Measurements from ENCODE around the gene TIFAB. TPM values are rescaled to one million over a fixed set of nuclear protein-coding genes. Genes with fewer than 3 reads are reported as not detected.

The TIFAB gene
- total and polyA plus RNA-seq, 4 experiments from 2014 or later = 0.19 TPM; not detected in 3

DNA sequence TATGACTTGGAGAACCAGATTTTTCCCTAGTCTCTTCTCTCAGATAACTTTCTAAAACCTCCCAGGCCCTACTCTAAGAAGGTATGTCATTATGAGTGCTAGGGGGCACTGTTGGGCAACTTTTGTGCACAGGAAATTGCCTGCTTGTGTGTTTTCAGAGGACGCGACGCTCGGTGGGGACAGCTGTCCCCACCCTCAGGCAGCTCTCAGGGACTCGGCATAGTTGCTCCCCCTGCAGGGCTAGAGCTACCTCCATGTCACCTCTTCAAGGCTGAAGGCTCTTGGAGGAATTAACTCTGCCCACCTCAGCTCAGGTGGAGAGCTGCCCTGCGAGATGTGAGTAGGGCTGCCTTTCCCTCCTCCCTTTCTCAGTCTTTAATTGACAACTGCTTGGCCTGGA lies 10.2 kb upstream of the TIFAB start:
- peak; percentile 29 to 54 (median 38) for DNase-seq
- intact Hi-C loops (cut with micrococcal nuclease) = loop anchor here (1.0 kb wide), 1 partner anchor 90 kb away; no protein-coding TSS in a partner anchor
- H3K36me3 ChIP-seq (ENCODE audit: insufficient read depth, low read length) = no peaks in the 10 kb centered on the region
- H3K9me3 ChIP-seq (ENCODE audit: control insufficient read depth in 1 of 2, low read length in 2 of 2) = no peaks in the 10 kb centered on the region
- H3K36me3 Mint-ChIP-seq = no peaks in the 10 kb centered on the region
- peaks cover 4% of the 10 kb centered on the region for H3K27me3 ChIP-seq (ENCODE audit: insufficient read depth, low read length)
- ChIA-PET POLR2A (ENCODE audit: partially characterized antibody) (no interaction called here), CTCF (ENCODE audit: partially characterized antibody) (interaction anchor here (1.1 to 8.4 kb wide), 8 partner anchors 12 to 104 kb away, joined by 3 to 100 read pairs (median 4); no protein-coding TSS in a partner anchor)
- no peaks in the 10 kb centered on the region for H3K9me3 Mint-ChIP-seq
- no peaks in the 10 kb centered on the region for H3K4me1 ChIP-seq (ENCODE audit: insufficient read depth, low read length)
- peaks cover 16 to 23% of the 10 kb centered on the region in 2 donors for H3K27me3 Mint-ChIP-seq
- peaks cover 4 to 11% (median 6%) of the 10 kb centered on the region in 4 donors for H3K4me1 Mint-ChIP-seq
- H3K4me3 Mint-ChIP-seq = no peak overlapping the region
- H3K27ac Mint-ChIP-seq = no peak overlapping the region
- H3K27ac ChIP-seq (ENCODE audit: low read depth, low read length) = no peak overlapping the region
- H3K4me3 ChIP-seq (ENCODE audit: low read length in 2 of 2) = no peak overlapping the region

DNA sequence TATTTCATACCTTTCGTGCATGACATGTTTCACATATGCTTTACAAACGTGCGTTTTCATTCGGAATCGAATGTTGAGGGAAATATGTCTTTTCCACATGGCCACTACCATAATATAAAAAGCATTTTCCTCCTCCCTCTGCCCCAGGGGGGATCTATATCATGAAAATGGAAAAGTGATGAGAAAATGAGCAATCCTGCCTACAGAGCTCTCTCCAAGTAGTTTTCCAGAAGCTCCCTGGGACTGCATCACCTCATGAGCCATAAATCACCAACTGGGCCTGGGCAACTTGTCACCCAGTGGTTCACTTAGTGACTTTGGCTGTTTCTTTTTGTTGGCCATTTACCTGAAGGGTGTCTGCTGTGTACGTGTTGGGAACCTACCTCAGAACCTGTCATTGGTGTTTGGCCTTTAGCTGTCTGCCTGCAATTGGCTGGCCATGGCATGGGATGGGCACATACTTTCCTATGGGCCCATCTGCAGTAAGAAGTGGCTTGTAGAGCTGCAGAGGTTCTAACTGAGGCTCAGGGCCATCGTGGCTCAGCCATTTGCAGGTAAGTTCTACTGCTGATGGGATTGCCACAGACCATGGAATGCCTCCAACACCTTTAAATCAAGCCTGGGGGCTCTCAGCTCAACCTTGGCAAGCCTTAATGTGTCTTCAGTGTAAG lies 9.5 kb upstream of the TIFAB start:
- Histone ChIP-seq H3K36me3 (ENCODE audit: insufficient read depth, low read length) (no peaks in the 10 kb centered on the region), H3K27me3 (ENCODE audit: insufficient read depth, low read length) (peaks cover 4% of the 10 kb centered on the region), H3K9me3 (ENCODE audit: control insufficient read depth in 1 of 2, low read length in 2 of 2) (no peaks in the 10 kb centered on the region), H3K27ac (ENCODE audit: low read depth, low read length) (no peak overlapping the region), H3K4me3 (ENCODE audit: low read length in 2 of 2) (no peak overlapping the region), H3K4me1 (ENCODE audit: insufficient read depth, low read length) (no peaks in the 10 kb centered on the region)
- ChIA-PET POLR2A (ENCODE audit: partially characterized antibody) (no interaction called here), CTCF (ENCODE audit: partially characterized antibody) (interaction anchor here (0.9 to 8.4 kb wide), 11 partner anchors 11 to 109 kb away, joined by 3 to 100 read pairs (median 4); no protein-coding TSS in a partner anchor)
- Mint-ChIP-seq H3K27me3 (peaks cover 18 to 23% of the 10 kb centered on the region in 2 donors), H3K36me3 (no peaks in the 10 kb centered on the region), H3K27ac (no peak overlapping the region), H3K9me3 (no peaks in the 10 kb centered on the region), H3K4me1 (peaks cover 4 to 11% (median 6%) of the 10 kb centered on the region in 4 donors), H3K4me3 (no peak overlapping the region)
- no peak for DNase-seq
- intact Hi-C loops (cut with micrococcal nuclease) = loop anchor here (1.0 kb wide), 1 partner anchor 91 kb away; no protein-coding TSS in a partner anchor

DNA sequence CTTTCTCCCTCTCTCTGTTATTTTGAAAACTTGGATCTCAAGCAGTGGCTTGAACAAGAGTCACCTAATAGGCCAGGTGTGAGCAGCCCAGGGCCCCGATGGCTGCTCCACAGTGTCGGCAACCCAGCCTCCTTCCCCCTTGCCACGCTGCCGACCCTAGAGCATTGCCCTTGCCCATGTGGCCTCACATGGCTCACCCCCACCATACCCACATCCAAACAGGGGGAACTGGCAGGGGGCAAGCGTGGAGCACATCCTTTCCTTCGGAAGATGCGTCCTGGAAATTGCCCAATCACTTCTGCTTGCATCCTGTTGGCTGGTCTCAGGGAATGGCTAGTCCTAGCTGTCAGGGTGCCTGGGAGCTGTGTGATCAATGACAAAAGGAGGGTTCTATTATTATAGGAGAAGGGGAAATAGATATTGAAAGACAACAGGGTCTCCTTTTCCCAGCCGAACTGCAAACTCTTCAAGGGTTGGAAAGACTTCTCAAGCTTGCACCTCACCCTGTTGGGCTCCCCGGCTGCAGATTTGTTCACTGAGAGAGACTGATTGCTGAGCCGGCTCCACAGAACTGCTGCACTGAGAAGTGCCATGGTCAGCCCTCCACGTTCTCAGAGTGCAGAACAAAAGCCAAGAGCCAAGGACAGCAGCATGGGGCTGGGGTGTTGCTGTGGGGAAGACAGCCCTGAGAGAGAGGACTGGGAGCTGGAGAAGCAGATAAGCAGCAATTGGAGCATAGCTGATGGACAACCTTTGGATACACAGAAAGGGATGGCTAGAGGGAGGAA lies 8.3 kb upstream of the TIFAB start:
- ChIA-PET CTCF (ENCODE audit: partially characterized antibody) (interaction anchor here (0.7 to 8.4 kb wide), 8 partner anchors 11 to 111 kb away, joined by 3 to 100 read pairs (median 4); no protein-coding TSS in a partner anchor), POLR2A (ENCODE audit: partially characterized antibody) (no interaction called here)
- Mint-ChIP-seq H3K4me1 (peaks cover 0 to 5% (median 3%) of the 10 kb centered on the region in 4 donors), H3K27me3 (peaks cover 17 to 23% of the 10 kb centered on the region in 2 donors), H3K36me3 (no peaks in the 10 kb centered on the region), H3K9me3 (no peaks in the 10 kb centered on the region), H3K4me3 (no peak overlapping the region), H3K27ac (no peak overlapping the region)
- H3K36me3 ChIP-seq (ENCODE audit: insufficient read depth, low read length) = no peaks in the 10 kb centered on the region
- H3K9me3 ChIP-seq (ENCODE audit: control insufficient read depth in 1 of 2, low read length in 2 of 2) = no peaks in the 10 kb centered on the region
- no peaks in the 10 kb centered on the region for H3K4me1 ChIP-seq (ENCODE audit: insufficient read depth, low read length)
- no peak overlapping the region for H3K4me3 ChIP-seq (ENCODE audit: low read length in 2 of 2)
- peaks cover 4% of the 10 kb centered on the region for H3K27me3 ChIP-seq (ENCODE audit: insufficient read depth, low read length)
- no peak for DNase-seq
- intact Hi-C loops (cut with micrococcal nuclease) = no loop called here
- no peak overlapping the region for H3K27ac ChIP-seq (ENCODE audit: low read depth, low read length)

DNA sequence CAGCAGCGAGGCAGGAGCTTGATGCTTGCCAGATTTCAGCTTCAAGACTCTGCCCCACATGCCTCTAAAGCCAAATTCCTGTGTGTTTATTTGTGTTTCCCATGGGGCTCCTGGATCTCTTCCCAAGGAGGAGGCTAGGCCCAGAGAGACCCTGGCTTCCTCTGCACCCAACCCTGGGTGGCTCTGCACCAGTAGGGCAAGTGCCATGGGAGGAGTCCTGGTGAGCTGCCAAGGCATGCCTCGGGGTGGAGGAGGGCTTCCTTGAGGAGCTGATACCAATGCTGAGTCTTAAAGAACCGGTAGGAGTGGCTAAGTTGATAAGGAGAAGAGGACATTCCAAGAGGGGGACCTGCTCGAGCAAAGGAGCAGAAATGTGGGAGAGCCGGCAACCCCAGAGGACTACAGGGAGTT lies 6.8 kb upstream of the TIFAB start:
- H3K4me1 ChIP-seq (ENCODE audit: insufficient read depth, low read length) = no peaks in the 10 kb centered on the region
- POLR2A ChIA-PET (ENCODE audit: partially characterized antibody) = no interaction called here
- peaks cover 0 to 5% (median 2%) of the 10 kb centered on the region in 4 donors for H3K4me1 Mint-ChIP-seq
- H3K9me3 ChIP-seq (ENCODE audit: control insufficient read depth in 1 of 2, low read length in 2 of 2) = no peaks in the 10 kb centered on the region
- no peak overlapping the region for H3K4me3 ChIP-seq (ENCODE audit: low read length in 2 of 2)
- H3K36me3 Mint-ChIP-seq = no peaks in the 10 kb centered on the region
- H3K9me3 Mint-ChIP-seq = no peaks in the 10 kb centered on the region
- no peak overlapping the region for H3K4me3 Mint-ChIP-seq
- H3K27ac ChIP-seq (ENCODE audit: low read depth, low read length) = no peak overlapping the region
- peaks cover 14 to 16% of the 10 kb centered on the region in 2 donors for H3K27me3 Mint-ChIP-seq
- CTCF ChIA-PET (ENCODE audit: partially characterized antibody) = interaction anchor here (1.4 to 5.4 kb wide), 12 partner anchors 7 to 108 kb away, joined by 3 to 55 read pairs (median 10); partner anchors contain the start of gene DCANP1
- no peak for DNase-seq
- H3K27me3 ChIP-seq (ENCODE audit: insufficient read depth, low read length) = peaks cover 4% of the 10 kb centered on the region
- H3K36me3 ChIP-seq (ENCODE audit: insufficient read depth, low read length) = no peaks in the 10 kb centered on the region
- intact Hi-C loops (cut with micrococcal nuclease) = no loop called here
- no peak overlapping the region for H3K27ac Mint-ChIP-seq

DNA sequence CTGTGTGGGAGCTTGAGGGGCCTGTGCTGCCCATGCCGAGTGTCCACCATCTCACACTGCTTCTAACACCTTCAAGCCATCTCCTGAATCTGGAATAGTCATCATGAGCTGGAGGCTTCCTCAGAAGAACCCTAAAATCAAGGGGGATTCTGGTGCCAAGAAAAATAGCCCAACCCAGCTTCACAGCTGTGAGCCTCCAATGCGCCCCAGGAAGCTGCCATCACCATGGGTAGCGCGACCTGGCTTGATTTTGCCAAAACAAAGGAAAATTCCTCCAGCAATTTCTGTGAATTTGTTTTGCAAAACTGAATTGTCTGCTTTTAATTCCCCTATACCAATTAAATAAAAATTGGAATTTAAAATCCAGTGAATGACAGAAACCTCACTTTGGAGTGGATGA lies 6.2 kb upstream of the TIFAB start:
- Histone ChIP-seq H3K4me1 (ENCODE audit: insufficient read depth, low read length) (no peaks in the 10 kb centered on the region), H3K36me3 (ENCODE audit: insufficient read depth, low read length) (no peaks in the 10 kb centered on the region), H3K27me3 (ENCODE audit: insufficient read depth, low read length) (peaks cover 4% of the 10 kb centered on the region), H3K27ac (ENCODE audit: low read depth, low read length) (no peak overlapping the region), H3K9me3 (ENCODE audit: control insufficient read depth in 1 of 2, low read length in 2 of 2) (no peaks in the 10 kb centered on the region), H3K4me3 (ENCODE audit: low read length in 2 of 2) (no peak overlapping the region)
- no peak overlapping the region for H3K4me3 Mint-ChIP-seq
- peaks cover 13 to 14% of the 10 kb centered on the region in 2 donors for H3K27me3 Mint-ChIP-seq
- H3K36me3 Mint-ChIP-seq = no peaks in the 10 kb centered on the region
- no peak for DNase-seq
- CTCF ChIA-PET (ENCODE audit: partially characterized antibody) = interaction anchor here (0.5 to 3.5 kb wide), 17 partner anchors 8 to 1520 kb away, joined by 3 to 27 read pairs (median 9); partner anchors contain the start of gene DCANP1
- peaks cover 0 to 5% (median 2%) of the 10 kb centered on the region in 4 donors for H3K4me1 Mint-ChIP-seq
- intact Hi-C loops (cut with micrococcal nuclease) = no loop called here
- no peak overlapping the region for H3K27ac Mint-ChIP-seq
- H3K9me3 Mint-ChIP-seq = no peaks in the 10 kb centered on the region
- POLR2A ChIA-PET (ENCODE audit: partially characterized antibody) = no interaction called here

DNA sequence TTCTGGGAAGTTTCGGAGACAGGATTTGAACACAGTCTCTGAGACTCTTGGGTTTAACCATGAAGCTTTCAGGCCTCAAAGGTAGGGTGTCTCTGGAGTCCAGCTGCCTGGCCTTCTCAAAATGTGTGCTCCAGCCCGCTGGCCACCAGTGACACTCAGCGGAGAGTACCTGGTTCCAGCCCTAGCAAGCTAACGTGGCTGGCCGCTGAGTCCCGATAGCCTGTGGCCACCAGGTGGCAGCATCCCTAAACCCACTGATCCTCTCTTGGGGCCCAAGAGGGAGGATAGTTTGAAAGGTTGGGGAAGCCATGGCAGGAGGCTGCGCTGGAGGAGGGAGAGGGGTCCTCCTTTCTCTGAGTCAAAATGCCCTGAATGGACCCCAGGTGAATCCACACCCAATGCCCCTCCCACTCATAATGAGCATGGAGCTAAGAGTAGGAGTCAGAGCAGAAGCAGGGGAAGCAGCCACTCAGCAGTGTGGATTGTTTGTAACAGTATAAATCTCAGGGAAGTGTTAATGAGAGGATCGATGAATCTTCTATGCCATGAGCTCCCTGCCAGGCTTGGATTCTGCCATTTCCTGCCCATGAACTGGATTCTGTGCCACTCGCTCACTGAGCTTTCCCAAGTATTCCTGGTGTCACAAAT lies 5.4 kb upstream of the TIFAB start:
- ChIA-PET CTCF (ENCODE audit: partially characterized antibody) (interaction anchor here (0.5 to 3.5 kb wide), 22 partner anchors 8 to 1519 kb away, joined by 3 to 27 read pairs (median 6); partner anchors contain the start of gene DCANP1), POLR2A (ENCODE audit: partially characterized antibody) (no interaction called here)
- H3K4me3 ChIP-seq (ENCODE audit: low read length in 2 of 2) = no peak overlapping the region
- Mint-ChIP-seq H3K36me3 (no peaks in the 10 kb centered on the region), H3K4me3 (no peak overlapping the region), H3K27ac (no peak overlapping the region), H3K9me3 (no peaks in the 10 kb centered on the region), H3K27me3 (peaks cover 17% of the 10 kb centered on the region in 2 donors), H3K4me1 (peaks cover 0 to 3% (median 1%) of the 10 kb centered on the region in 4 donors)
- no peaks in the 10 kb centered on the region for H3K9me3 ChIP-seq (ENCODE audit: control insufficient read depth in 1 of 2, low read length in 2 of 2)
- intact Hi-C loops (cut with micrococcal nuclease) = no loop called here
- H3K27me3 ChIP-seq (ENCODE audit: insufficient read depth, low read length) = peaks cover 4% of the 10 kb centered on the region
- no peaks in the 10 kb centered on the region for H3K4me1 ChIP-seq (ENCODE audit: insufficient read depth, low read length)
- H3K27ac ChIP-seq (ENCODE audit: low read depth, low read length) = no peak overlapping the region
- peak; percentile 19 to 46 (median 24) for DNase-seq
- no peaks in the 10 kb centered on the region for H3K36me3 ChIP-seq (ENCODE audit: insufficient read depth, low read length)

All from CD4-positive, alpha-beta memory T cell (primary cell).